Neural cell (in vitro differentiated cells): ENCODE measurements around the gene FYN.

ENCODE experiments used
- CTCF ChIP-seq: fragments of 450-650 bp; IDR thresholded peaks from 2 replicates; pipeline ENCODE4 v1.5.1; 2014; ENCODE audit warnings: antibody characterized with exemption, mild to moderate bottlenecking, moderate library complexity; ENCODE audit not compliant: poor library complexity, severe bottlenecking
- MXI1 ChIP-seq: fragments of 450-650 bp; conservative IDR thresholded peaks from 2 replicates; pipeline ENCODE4 v1.6.1; 2014; ENCODE audit warnings: antibody characterized with exemption, mild to moderate bottlenecking; ENCODE audit not compliant: poor library complexity, severe bottlenecking
- TF ChIP-seq, protein P1 (sequence below): IDR thresholded peaks from 2 replicates; pipeline ENCODE4 v1.6.1; 2012; ENCODE audit warnings: borderline replicate concordance

- TF ChIP-seq CTCF (no peak), MXI1 (no peak)
- TF ChIP-seq, protein P1, sequence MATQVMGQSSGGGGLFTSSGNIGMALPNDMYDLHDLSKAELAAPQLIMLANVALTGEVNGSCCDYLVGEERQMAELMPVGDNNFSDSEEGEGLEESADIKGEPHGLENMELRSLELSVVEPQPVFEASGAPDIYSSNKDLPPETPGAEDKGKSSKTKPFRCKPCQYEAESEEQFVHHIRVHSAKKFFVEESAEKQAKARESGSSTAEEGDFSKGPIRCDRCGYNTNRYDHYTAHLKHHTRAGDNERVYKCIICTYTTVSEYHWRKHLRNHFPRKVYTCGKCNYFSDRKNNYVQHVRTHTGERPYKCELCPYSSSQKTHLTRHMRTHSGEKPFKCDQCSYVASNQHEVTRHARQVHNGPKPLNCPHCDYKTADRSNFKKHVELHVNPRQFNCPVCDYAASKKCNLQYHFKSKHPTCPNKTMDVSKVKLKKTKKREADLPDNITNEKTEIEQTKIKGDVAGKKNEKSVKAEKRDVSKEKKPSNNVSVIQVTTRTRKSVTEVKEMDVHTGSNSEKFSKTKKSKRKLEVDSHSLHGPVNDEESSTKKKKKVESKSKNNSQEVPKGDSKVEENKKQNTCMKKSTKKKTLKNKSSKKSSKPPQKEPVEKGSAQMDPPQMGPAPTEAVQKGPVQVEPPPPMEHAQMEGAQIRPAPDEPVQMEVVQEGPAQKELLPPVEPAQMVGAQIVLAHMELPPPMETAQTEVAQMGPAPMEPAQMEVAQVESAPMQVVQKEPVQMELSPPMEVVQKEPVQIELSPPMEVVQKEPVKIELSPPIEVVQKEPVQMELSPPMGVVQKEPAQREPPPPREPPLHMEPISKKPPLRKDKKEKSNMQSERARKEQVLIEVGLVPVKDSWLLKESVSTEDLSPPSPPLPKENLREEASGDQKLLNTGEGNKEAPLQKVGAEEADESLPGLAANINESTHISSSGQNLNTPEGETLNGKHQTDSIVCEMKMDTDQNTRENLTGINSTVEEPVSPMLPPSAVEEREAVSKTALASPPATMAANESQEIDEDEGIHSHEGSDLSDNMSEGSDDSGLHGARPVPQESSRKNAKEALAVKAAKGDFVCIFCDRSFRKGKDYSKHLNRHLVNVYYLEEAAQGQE = no peak
Observed at GRCh38 chr6:111779031-111779430, 94.2 kb downstream of the FYN start.
